Colon (tissue), 2 donors: ENCODE data around the gene SMAD2.
"Not testable (repeated sequence)": the region's sequence is repeated elsewhere in the genome, so short reads cannot be mapped to it uniquely, and the experiment has no call there.

Experiments used
- FAIRE-seq: peaks from 2 replicates; lab custom pipeline; 2012; peaks lifted over from hg19 to GRCh38; lab: Jason Lieb, UNC
- donor health status: control.
- donor health status: control.

The SMAD2 gene

GRCh38 chr18:47930199-47930930 is at the start of gene SMAD2:
Gene SMAD2, minus strand, starts transcription at chr18:47930659. Its CDS starts 33,903 bp downstream, at chr18:47896756.
- no peak for FAIRE-seq

DNA sequence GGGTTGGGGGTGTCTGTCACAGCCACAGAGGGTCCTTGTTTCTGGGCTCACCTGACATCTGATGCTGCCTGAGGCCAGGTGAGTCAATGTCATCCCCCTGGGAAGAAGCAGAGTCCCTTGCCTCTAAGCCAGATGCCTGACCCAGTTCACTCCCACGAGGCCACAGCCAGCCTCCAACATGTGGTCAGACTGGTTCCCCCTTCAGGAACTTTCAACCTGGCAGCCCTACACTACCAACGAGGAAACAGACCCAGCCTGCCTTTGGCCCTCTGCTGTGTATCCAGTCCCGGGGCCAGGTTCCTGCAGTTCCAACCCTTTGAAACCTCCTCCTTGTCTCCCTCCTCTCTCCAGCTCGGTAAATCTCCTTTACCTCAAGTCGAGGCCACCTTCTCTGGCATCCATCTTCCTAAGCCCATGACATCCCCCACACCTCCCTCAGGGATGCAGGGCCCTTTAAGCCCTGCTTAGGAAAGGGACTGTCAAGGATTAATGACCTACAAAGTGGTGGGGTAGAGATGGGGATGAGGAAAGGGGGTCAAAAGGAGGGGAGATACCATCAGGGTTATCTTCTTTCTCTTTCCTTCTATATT is 49.2 kb upstream of the SMAD2 start:
- FAIRE-seq, result no peak

DNA sequence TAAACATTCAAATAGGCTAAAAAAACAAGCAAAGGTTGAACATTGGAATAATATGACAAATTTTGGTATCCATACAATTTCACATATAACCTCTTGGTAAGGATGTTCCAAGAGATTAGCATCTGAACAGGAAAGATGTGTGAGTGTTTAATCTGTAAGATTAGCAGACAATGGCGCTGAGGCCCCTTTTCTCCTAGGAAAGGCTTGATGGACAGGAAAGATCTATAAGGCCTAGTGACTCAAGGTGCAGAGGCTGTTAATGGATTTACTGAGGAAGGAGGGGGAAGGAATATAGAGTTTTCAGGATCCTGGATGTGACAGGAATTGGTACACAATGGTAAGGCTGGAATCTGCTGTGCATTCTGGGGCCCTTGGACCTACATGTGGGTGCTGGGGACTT is 48.1 kb upstream of the SMAD2 start:
- no peak for FAIRE-seq

DNA sequence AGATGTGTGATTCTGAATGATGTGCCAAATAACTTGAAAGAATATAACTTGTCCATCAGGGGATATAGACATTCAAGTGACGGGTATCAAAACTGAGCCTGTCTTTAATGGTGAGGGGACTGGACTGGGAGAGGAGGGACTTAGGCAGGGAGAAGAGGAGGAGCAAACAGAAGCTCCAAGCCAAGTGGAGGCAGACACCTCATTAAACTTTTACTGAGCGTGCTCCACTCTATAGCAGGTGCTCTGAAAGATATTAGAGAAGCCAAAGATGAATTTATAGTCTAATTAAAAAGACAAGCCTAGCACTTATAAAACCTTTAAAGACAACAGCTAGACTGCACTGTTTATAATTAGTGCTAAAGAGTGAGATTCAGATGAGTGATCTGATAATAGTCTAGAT is 47.7 kb upstream of the SMAD2 start:
- FAIRE-seq, result no peak

GRCh38 chr18:47975701-47976100 is 45.2 kb upstream of the SMAD2 start:
- no peak for FAIRE-seq

DNA sequence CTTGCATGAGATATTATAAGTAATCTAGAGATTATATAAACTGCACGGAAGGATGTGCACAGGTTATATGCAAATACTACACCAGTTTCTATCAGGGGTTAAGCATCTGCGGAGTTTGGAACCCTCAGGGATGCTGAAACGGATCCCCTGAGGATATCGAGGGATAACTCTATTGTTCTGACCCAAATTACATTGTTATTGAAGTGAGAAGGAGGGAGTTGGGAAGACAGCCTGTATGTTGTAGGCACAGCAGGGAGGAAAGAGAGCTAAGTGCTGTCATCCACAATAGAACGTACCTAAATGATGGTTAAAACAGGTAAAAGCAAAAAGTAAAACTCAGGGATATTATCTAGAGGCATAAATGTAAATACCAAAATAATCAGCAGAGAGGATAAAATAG is 44.6 kb upstream of the SMAD2 start:
- FAIRE-seq, result no peak

- no peak for FAIRE-seq
Measured at GRCh38 chr18:47970664-47971531, 40.4 kb upstream of the SMAD2 start.

DNA sequence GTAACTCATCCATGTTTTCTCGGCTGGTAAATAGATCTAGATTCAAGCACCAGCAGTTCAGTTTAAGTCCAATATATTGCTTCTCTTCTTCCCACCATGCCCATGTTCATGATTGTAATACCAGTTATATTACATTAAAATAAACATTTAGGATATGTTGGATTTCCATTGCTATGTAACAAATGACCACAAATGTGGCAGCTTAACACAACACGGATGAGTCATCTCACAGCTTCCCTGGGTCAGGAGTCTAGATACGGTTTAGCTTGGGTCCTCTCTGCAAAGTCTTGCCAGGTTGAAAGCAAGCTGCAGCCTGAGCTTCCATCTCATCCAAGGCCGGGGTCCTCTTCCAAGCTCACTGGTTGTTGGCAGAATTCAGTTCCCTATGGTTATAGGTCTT is 39.4 kb upstream of the SMAD2 start:
- no peak for FAIRE-seq

- no peak for FAIRE-seq
Measured at GRCh38 chr18:47968721-47969120, 38.3 kb upstream of the SMAD2 start.

DNA sequence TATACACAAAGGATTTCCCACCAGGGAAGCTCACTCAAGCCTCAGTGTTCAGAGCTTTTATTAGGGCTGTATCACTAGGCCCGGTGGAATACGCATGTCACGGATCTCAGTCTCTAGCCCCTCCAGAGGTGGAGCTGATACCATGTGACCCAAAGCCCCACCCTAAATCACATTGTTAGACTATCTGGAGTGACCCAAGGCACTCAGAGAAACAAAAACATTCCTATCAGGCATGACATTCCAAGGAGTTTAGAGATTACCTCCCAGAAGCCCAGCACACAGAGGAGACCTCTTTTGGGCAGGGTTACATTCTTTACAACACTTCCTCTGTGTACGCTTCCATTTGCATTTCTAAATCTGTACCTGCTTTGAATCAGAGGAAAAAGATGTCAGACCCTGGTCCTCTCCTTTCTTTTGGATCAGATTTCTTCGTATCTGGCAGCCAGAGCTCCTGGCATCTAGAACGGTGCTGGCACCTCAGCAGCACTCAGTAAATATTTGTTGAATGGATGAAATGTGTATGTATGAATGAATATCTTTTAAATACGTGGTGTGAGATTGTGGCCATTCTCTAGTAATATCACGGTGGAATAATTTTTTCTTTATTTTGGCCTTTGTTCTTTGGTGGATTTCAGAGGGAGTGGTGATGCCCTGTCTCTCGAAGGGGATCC is 37.7 kb upstream of the SMAD2 start:
- FAIRE-seq, result no peak

- FAIRE-seq, result no peak
Measured at GRCh38 chr18:47964053-47964452, 33.6 kb upstream of the SMAD2 start.

DNA sequence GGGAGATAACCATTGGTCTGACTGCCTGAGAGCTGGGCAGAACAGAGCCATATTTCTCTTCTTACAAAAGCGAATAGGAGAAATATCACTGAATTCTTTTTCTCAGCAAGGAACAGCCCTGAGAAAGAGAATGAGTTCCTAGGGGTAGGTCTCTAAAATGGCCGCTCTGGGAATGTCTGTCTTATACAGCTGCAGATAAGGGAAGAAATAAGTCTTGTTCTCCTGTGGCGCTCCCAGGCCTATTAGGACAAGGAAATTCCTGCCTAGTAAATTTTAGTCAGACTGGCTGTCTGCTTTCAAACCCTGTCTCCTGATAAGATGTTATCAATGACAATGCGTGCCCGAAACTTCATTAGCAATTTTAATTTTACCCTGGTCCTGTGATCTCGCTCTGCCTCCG is 30.5 kb upstream of the SMAD2 start:
- FAIRE-seq, result not testable (repeated sequence)

- no peak for FAIRE-seq
Measured at GRCh38 chr18:47953471-47953931, 23.0 kb upstream of the SMAD2 start.

GRCh38 chr18:47950511-47950910 is 20.1 kb upstream of the SMAD2 start:
- FAIRE-seq, result no peak

DNA sequence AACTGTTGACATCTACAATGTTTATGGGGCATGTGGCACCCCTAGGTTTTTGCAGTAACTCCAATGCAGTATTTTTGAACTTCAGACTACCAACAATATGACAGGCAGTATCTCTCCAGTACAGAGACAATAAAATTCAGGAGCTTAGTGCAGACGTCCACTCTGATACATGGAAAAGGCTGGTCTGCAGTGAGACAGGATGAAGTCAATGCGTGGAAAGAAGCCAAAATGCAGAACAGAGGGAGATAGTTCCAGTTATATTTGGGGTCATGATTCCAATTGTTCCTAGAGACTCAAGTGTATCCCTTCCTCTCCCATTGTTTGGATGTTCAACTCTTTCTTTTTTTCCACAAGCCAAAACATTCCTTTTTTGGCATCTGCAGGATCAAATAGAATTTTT is 18.7 kb upstream of the SMAD2 start:
- no peak for FAIRE-seq

- no peak for FAIRE-seq
Measured at GRCh38 chr18:47946889-47947288, 16.4 kb upstream of the SMAD2 start.

GRCh38 chr18:47944972-47945852 is 14.8 kb upstream of the SMAD2 start:
- no peak for FAIRE-seq

GRCh38 chr18:47936952-47937351 is 6.5 kb upstream of the SMAD2 start:
- FAIRE-seq, result no peak

- FAIRE-seq, result no peak
Measured at GRCh38 chr18:47935321-47936055, 5.0 kb upstream of the SMAD2 start.

DNA sequence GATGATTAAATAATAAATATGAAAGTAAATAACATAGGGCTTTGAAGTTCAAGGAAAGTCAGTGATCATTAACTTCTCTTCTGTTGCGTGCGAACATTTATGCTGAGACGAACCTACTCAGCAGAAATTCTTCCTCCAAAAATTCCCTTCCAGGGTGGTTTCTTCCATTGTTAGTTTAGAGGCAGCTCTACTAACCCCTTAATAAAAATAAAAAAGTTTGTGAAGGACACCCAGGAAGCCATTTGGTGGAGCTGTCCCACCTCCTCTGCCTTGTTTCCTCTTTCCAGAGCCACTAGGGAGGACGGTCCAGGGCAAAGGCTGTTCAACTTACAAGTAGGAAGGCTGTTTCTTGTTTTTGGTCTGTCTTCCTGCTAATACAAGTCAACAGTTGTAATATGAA is 2.1 kb upstream of the SMAD2 start:
- FAIRE-seq, result no peak

DNA sequence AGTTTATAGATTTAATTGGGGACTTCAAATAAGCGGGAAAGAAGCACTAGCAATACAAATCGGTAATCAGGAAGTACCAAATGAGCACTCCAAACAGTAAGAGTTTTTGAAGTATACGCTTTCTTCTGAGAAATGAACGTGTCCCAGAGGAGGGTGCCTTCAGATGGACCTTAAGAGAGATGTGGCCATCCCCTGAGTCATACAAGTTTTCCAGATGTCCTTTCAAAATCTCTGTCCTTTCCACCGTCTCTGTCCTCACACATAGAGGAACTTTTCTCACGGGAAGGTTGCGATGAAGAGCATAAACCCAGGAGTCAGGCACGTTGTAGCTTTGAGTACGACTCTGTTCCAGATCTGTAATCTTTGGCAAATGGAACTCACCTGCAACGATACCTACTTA is 1.7 kb upstream of the SMAD2 start:
- FAIRE-seq, result no peak
